DMS79 treated with DMSO at 0.1 percent for 48 hours (cell line): ENCODE measurements around the gene YBEY.

ENCODE experiments used
- DNase-seq: peaks from one replicate; lab custom pipeline; 2025; lab: John Stamatoyannopoulos, UW

Gene YBEY

GRCh38 chr21:46327711-46328110, 41.6 kb downstream of the YBEY start:
- DNase-seq: no peak

GRCh38 chr21:46328151-46328550, 42.0 kb downstream of the YBEY start:
- DNase-seq: no peak

- no peak for DNase-seq
Measured at GRCh38 chr21:46329796-46330195, 43.7 kb downstream of the YBEY start.

- no peak for DNase-seq
Measured at GRCh38 chr21:46334351-46335140, 48.4 kb downstream of the YBEY start.

GRCh38 chr21:46336603-46337002, 50.5 kb downstream of the YBEY start:
- DNase-seq: no peak

- DNase-seq: no peak
Measured at GRCh38 chr21:46340998-46341397, 54.9 kb downstream of the YBEY start.

- no peak for DNase-seq
Measured at GRCh38 chr21:46344219-46344915, 58.2 kb downstream of the YBEY start.

- no peak for DNase-seq
Measured at GRCh38 chr21:46345861-46346260, 59.7 kb downstream of the YBEY start.

GRCh38 chr21:46346296-46347202, 60.4 kb downstream of the YBEY start:
- DNase-seq: no peak

GRCh38 chr21:46347203-46347550, 61.0 kb downstream of the YBEY start:
- DNase-seq: no peak
